Natural killer cell (primary cell): ENCODE data around the gene FAM114A2. TPM values are rescaled to one million over a fixed set of nuclear protein-coding genes. Genes with fewer than 3 reads are reported as not detected.

Experiments
- ATAC-seq, 3 donors: fragments of 150-1000 bp in 2 of 3; fragments of 200-7000 bp in 1 of 3; cut with Tn5 transposase; 1 replicate in 1 of 3; 2 replicates in 2 of 3; pipeline ENCODE4 v1.10.0; 2021; ENCODE audit warnings: mild to moderate bottlenecking in 2 of 3, moderate library complexity in 2 of 3
- DNase-seq, 2 donors: peaks; one replicate each; pipeline versions ENCODE4 v3.0.0 to v3.0.0-alpha.2; 2013 to 2021; ENCODE audit warnings: mixed read lengths in 1 of 2
- H3K27ac ChIP-seq: one replicate; pipeline ENCODE4 v1.5.1; 2013; ENCODE audit warnings: mild to moderate bottlenecking, low read length
- H3K27me3 ChIP-seq: one replicate; pipeline ENCODE4 v1.6.1; 2013; ENCODE audit warnings: low read length; ENCODE audit not compliant: control insufficient read depth, insufficient read depth
- H3K36me3 ChIP-seq: one replicate; pipeline ENCODE4 v1.6.1; 2013; ENCODE audit warnings: low read length; ENCODE audit not compliant: control insufficient read depth, insufficient read depth
- H3K4me1 ChIP-seq: one replicate; pipeline ENCODE4 v1.6.1; 2013; ENCODE audit warnings: low read length; ENCODE audit not compliant: control insufficient read depth, insufficient read depth
- H3K4me3 ChIP-seq: one replicate; pipeline ENCODE4 v1.5.1; 2013; ENCODE audit warnings: low read length
- H3K9me3 ChIP-seq: one replicate; pipeline ENCODE4 v1.6.1; 2013; ENCODE audit warnings: low read length; ENCODE audit not compliant: control insufficient read depth, insufficient read depth
- H3K27ac Mint-ChIP-seq, 2 donors: one replicate each; pipeline ENCODE4 v1.8.0; 2022; ENCODE audit warnings: mild to moderate bottlenecking in 2 of 2, mixed read lengths in 2 of 2, moderate library complexity in 1 of 2
- H3K27me3 Mint-ChIP-seq, 2 donors: one replicate each; pipeline ENCODE4 v1.8.0; 2022; ENCODE audit warnings: low read depth in 2 of 2, mixed read lengths in 2 of 2
- H3K36me3 Mint-ChIP-seq: one replicate; pipeline ENCODE4 v1.8.0; 2022; ENCODE audit warnings: mixed read lengths
- H3K4me1 Mint-ChIP-seq, 2 donors: one replicate each; pipeline ENCODE4 v1.8.0; 2022; ENCODE audit warnings: mixed read lengths in 2 of 2
- H3K4me3 Mint-ChIP-seq: one replicate; pipeline ENCODE4 v1.8.0; 2022; ENCODE audit warnings: mild to moderate bottlenecking, moderate library complexity, mixed read lengths
- H3K9me3 Mint-ChIP-seq, 2 donors: one replicate each; pipeline ENCODE4 v1.8.0; 2022; ENCODE audit warnings: mixed read lengths in 2 of 2
- CTCF ChIP-seq: fragments of 200-600 bp; IDR thresholded peaks from one replicate; pipeline ENCODE4 v1.8.0; 2022; ENCODE audit warnings: antibody characterized with exemption
- WGBS: methylation state at CpG from one replicate; pipeline ENCODE4 v1.1.7; 2013; ENCODE audit warnings: missing lambda C conversion rate; ENCODE audit not compliant: insufficient coverage; 5-methylcytosine and 5-hydroxymethylcytosine counted together
- intact Hi-C: fragments of 100-400 bp; cut with micrococcal nuclease; formaldehyde crosslinking; loops from one replicate; pipeline ENCODE4 v1.14.2; 2022
- total RNA-seq, 4 donors: library from RNA; stranded (reverse); fragments of 120-200 nt in 1 of 4; gene quantifications; one replicate each; pipeline versions ENCODE4 v1.2.3 to v1.2.4, GENCODE V29; 2013 to 2022

FAM114A2 gene
- total RNA-seq, 3 donors from 2014 or later (not counting 1 experiment from before 2014, with no cell fraction given), result 29.0 to 37.8 (median 29.4) TPM

- Mint-ChIP-seq H3K4me1 (peaks cover 70 to 71% of the 10 kb centered on the region in 2 donors), H3K4me3 (no peak overlapping the region), H3K9me3 (no peaks in the 10 kb centered on the region), H3K36me3 (peaks cover 6% of the 10 kb centered on the region), H3K27ac (peak overlapping the region; percentile 68 to 76), H3K27me3 (no peaks in the 10 kb centered on the region)
- no peaks in the 10 kb centered on the region for H3K27me3 ChIP-seq
- H3K9me3 ChIP-seq, result no peaks in the 10 kb centered on the region
- peaks cover 9% of the 10 kb centered on the region for H3K4me1 ChIP-seq
- ATAC-seq (no peak), DNase-seq (no peak)
- peaks cover 10% of the 10 kb centered on the region for H3K36me3 ChIP-seq
- intact Hi-C loops, result no loop called here
- WGBS, result 94% methylated on average over 3 of the region's 3 CpGs
- no peak overlapping the region for H3K27ac ChIP-seq
- no peak overlapping the region for H3K4me3 ChIP-seq
- TF ChIP-seq CTCF, result no peak
Measured at GRCh38 chr5:154044099-154044498, 5.4 kb upstream of the FAM114A2 start.

DNA sequence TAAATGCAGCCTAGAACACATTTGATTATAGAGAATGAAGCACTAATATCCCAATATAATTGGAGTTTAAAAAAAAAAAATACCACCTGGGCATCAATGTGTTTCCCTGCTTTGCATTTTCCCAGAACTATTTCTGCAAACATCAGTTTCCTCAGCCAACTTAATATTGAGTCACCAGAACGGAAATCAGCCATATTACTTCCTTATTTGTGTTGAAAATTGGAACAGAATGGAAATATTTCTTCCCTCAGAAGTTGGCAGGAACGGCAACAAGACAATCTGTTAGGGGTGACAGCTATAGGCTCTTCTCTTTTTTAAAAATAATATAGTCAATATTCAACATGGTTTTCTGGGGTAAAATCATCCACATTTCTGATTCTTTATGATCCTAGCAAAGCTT lies 4.1 kb upstream of the FAM114A2 start:
- intact Hi-C loops, result no loop called here
- no peak for TF ChIP-seq CTCF
- Histone ChIP-seq H3K4me1 (peaks cover 14% of the 10 kb centered on the region), H3K27me3 (no peaks in the 10 kb centered on the region), H3K9me3 (no peaks in the 10 kb centered on the region), H3K27ac (no peak overlapping the region), H3K36me3 (peaks cover 10% of the 10 kb centered on the region), H3K4me3 (no peak overlapping the region)
- WGBS, result no CpG with 5 or more reads among the region's 2 CpGs
- H3K27me3 Mint-ChIP-seq, result no peaks in the 10 kb centered on the region
- H3K4me1 Mint-ChIP-seq, result peaks cover 73 to 79% of the 10 kb centered on the region in 2 donors
- peaks cover 6% of the 10 kb centered on the region for H3K36me3 Mint-ChIP-seq
- ATAC-seq (no peak), DNase-seq (no peak)
- H3K4me3 Mint-ChIP-seq, result no peak overlapping the region
- no peaks in the 10 kb centered on the region for H3K9me3 Mint-ChIP-seq
- H3K27ac Mint-ChIP-seq, result peak overlapping the region in 1 of 2 donors; percentile 21

GRCh38 chr5:154039458-154039829 lies 734 bp upstream of the FAM114A2 start:
- peaks cover 58 to 65% of the 10 kb centered on the region in 2 donors for H3K4me1 Mint-ChIP-seq
- intact Hi-C loops, result no loop called here
- Histone ChIP-seq H3K9me3 (no peaks in the 10 kb centered on the region), H3K36me3 (peaks cover under 1% of the 10 kb centered on the region), H3K27me3 (no peaks in the 10 kb centered on the region), H3K27ac (peak overlapping the region; percentile 89), H3K4me3 (peak overlapping the region; percentile 72), H3K4me1 (peaks cover 15% of the 10 kb centered on the region)
- no peaks in the 10 kb centered on the region for H3K9me3 Mint-ChIP-seq
- peak overlapping the region; percentile 96 for H3K4me3 Mint-ChIP-seq
- WGBS, result 100% methylated on average over 1 of the region's 1 CpG
- H3K27ac Mint-ChIP-seq, result peak overlapping the region; percentile 95 to 98
- TF ChIP-seq CTCF, result no peak
- no peaks in the 10 kb centered on the region for H3K36me3 Mint-ChIP-seq
- DNase-seq (no peak), ATAC-seq (no peak)
- no peaks in the 10 kb centered on the region for H3K27me3 Mint-ChIP-seq

DNA sequence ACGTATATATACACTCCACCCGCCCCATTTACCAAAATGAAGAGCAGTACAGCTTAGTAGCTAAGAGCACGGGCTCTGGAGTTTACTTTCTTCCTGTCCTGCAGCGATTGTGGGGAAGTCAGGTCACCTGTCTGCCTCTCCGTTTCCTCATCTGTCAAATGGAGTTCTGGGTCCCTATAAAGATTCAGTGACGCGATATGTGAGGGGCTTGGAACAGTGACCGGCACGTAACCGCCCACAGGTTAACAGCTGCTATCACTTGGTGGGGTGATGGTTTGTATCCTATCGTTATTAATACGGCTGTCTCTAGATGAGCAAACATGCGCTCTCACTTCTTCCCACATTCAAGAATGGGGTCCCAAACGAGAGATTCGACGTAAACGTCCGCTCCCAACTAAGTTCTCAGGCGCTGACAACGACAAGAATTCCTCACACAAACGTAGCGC lies 426 bp downstream of the FAM114A2 start:
- Histone ChIP-seq H3K36me3 (no peaks in the 10 kb centered on the region), H3K9me3 (no peaks in the 10 kb centered on the region), H3K27me3 (no peaks in the 10 kb centered on the region), H3K27ac (peak overlapping the region; percentile 89), H3K4me3 (peak overlapping the region; percentile 72), H3K4me1 (peaks cover 13% of the 10 kb centered on the region)
- DNase-seq, result peak; percentile 25 to 68
- under 1% methylated on average over 22 of the region's 22 CpGs for WGBS
- intact Hi-C loops, result no loop called here
- H3K27me3 Mint-ChIP-seq, result no peaks in the 10 kb centered on the region
- no peaks in the 10 kb centered on the region for H3K36me3 Mint-ChIP-seq
- H3K9me3 Mint-ChIP-seq, result no peaks in the 10 kb centered on the region
- H3K4me3 Mint-ChIP-seq, result peak overlapping the region; percentile 96
- TF ChIP-seq CTCF, result no peak
- peak; percentile 41 to 52 (median 46) for ATAC-seq
- H3K4me1 Mint-ChIP-seq, result peaks cover 47 to 53% of the 10 kb centered on the region in 2 donors
- H3K27ac Mint-ChIP-seq, result peak overlapping the region; percentile 95 to 98
